Measurements from ENCODE around the gene DSP. TPM values are rescaled to one million over a fixed set of nuclear protein-coding genes. Genes with fewer than 3 reads are reported as not detected.

Gene DSP
- total and polyA plus RNA-seq, 2 experiments from 2014 or later = 16.8 to 43.7 TPM

DNA sequence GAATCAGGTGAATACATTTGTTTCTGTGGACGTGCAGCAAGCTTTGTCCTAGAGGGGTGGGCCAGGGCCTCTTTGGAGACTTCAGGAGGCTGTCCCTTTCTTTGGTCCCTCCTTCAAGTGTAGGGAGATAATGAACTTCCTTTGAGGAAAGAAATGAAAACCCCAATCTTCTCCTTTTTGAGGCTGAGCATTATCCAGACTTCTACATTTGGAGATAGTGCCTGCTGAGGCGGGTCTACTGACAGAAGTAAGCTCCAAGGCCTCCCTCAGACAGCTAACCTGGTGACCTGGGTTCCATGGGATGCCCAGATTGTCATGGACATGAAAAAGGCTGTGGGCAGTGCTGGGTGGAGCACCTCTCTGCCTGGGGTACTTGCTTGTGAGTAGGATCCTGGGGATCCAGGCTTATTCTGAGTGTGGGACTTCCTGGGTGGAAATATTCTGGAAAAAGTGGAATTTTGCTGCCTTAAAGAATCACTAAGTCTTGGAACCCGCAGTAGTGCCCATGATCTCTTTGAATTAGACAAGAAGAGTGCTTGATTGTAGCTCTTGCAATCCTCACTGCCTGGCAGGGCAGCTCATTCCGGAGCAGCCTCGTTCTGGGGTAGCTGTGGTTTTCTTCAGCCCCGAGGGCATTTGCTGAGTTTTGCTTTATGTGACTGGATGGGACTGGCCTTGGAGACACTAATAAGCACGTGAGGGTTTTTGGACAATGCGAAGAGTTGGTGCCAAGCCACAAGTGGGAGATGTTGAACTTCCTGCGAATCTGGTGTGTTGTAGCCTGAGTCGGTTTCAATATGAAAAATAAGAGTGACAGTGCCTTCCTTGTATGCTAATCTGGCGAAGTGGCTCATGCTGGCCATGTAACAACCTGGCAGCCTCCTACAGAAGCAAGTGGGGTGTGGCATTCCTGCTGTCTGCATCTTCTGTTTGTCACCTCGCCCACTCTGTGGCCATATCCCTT lies 76.6 kb downstream of the DSP start:
- peaks cover under 1% of the 10 kb centered on the region; the same call in 1 of the 3 replicates for H3K36me3 Mint-ChIP-seq (ENCODE audit: low read depth)
- peaks cover 5% of the 10 kb centered on the region; the same call in 2 of the 3 replicates for H3K4me1 Mint-ChIP-seq
- no peak overlapping the region for H3K27ac Mint-ChIP-seq
- no peaks in the 10 kb centered on the region for H3K4me1 ChIP-seq (ENCODE audit: insufficient read depth)
- H3K9me3 Mint-ChIP-seq = no peaks in the 10 kb centered on the region
- no peaks in the 10 kb centered on the region for H3K79me2 ChIP-seq (replicated peaks; ENCODE audit: insufficient read depth)
- H3K27ac ChIP-seq (ENCODE audit: low read depth) = no peak overlapping the region
- H3K4me3 Mint-ChIP-seq = no peak overlapping the region
- TF ChIP-seq, protein P1, sequence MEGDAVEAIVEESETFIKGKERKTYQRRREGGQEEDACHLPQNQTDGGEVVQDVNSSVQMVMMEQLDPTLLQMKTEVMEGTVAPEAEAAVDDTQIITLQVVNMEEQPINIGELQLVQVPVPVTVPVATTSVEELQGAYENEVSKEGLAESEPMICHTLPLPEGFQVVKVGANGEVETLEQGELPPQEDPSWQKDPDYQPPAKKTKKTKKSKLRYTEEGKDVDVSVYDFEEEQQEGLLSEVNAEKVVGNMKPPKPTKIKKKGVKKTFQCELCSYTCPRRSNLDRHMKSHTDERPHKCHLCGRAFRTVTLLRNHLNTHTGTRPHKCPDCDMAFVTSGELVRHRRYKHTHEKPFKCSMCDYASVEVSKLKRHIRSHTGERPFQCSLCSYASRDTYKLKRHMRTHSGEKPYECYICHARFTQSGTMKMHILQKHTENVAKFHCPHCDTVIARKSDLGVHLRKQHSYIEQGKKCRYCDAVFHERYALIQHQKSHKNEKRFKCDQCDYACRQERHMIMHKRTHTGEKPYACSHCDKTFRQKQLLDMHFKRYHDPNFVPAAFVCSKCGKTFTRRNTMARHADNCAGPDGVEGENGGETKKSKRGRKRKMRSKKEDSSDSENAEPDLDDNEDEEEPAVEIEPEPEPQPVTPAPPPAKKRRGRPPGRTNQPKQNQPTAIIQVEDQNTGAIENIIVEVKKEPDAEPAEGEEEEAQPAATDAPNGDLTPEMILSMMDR (conservative IDR thresholded peaks at IDR 0.05; ENCODE audit: low read depth in 2 of 2) = no peak
- TF ChIP-seq POLR2AphosphoS5 (IDR thresholded peaks at IDR 0.05; ENCODE audit: low read depth) (no peak), CREB1 (CRISPR knock-in tag; IDR thresholded peaks at IDR 0.05; ENCODE audit: low read depth) (no peak)
- no peaks in the 10 kb centered on the region for H3K36me3 ChIP-seq (ENCODE audit: insufficient read depth)
- H3F3A ChIP-seq (replicated peaks; ENCODE audit: low read depth) = no peaks in the 10 kb centered on the region
- DNase-seq (ENCODE audit: low spot score) (no peak), ATAC-seq (no peak)
- H3K4me3 ChIP-seq = no peak overlapping the region
- no peak overlapping the region for H3K4me2 ChIP-seq
- H3K27me3 Mint-ChIP-seq (ENCODE audit: insufficient read depth, low read depth, poor library complexity) = peaks cover 17% of the 10 kb centered on the region
- H3K27me3 ChIP-seq (ENCODE audit: insufficient read depth) = no peaks in the 10 kb centered on the region
- H4K20me1 ChIP-seq (replicated peaks; ENCODE audit: insufficient read depth) = no peaks in the 10 kb centered on the region
- no peaks in the 10 kb centered on the region for H3K9me2 ChIP-seq (ENCODE audit: insufficient read depth)
- H2AFZ ChIP-seq = no peak overlapping the region

DNA sequence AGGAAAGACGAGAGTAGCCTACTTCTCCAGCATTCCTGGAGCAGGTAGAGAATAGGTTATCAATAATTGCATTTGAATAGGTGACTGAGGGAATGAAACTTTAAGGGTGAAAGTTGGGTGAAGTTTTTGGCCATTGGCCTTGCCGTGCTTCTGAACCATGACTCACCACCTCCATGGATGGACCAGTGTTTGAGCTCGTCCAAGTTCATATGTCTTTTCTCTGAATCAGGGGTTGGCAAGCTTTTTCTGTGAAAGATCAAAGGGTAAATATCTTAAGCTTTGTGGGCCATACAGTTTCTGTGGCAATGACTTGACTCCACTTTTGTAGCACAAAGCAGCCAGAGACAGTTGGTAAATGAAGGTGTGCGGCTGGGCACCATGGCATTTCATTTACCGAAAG lies 80.3 kb downstream of the DSP start:
- H3K27ac ChIP-seq (ENCODE audit: low read depth) = no peak overlapping the region
- H3K27me3 Mint-ChIP-seq (ENCODE audit: insufficient read depth, low read depth, poor library complexity) = peaks cover 13% of the 10 kb centered on the region
- H3K27ac Mint-ChIP-seq = no peak overlapping the region
- ATAC-seq = no peak
- H3K9me3 Mint-ChIP-seq = no peaks in the 10 kb centered on the region
- H3K9me2 ChIP-seq (ENCODE audit: insufficient read depth) = no peaks in the 10 kb centered on the region
- H3K36me3 ChIP-seq (ENCODE audit: insufficient read depth) = no peaks in the 10 kb centered on the region
- H3K4me1 Mint-ChIP-seq = peaks cover 16% of the 10 kb centered on the region
- no peaks in the 10 kb centered on the region for H3K27me3 ChIP-seq (ENCODE audit: insufficient read depth)
- no peak overlapping the region for H3K4me3 ChIP-seq
- H4K20me1 ChIP-seq (replicated peaks; ENCODE audit: insufficient read depth) = no peaks in the 10 kb centered on the region
- no peak overlapping the region for H2AFZ ChIP-seq
- no peak for DNase-seq (ENCODE audit: low spot score)
- H3K79me2 ChIP-seq (replicated peaks; ENCODE audit: insufficient read depth) = no peaks in the 10 kb centered on the region
- no peak overlapping the region for H3K4me2 ChIP-seq
- H3F3A ChIP-seq (replicated peaks; ENCODE audit: low read depth) = no peaks in the 10 kb centered on the region
- peaks cover 10% of the 10 kb centered on the region for H3K4me1 ChIP-seq (ENCODE audit: insufficient read depth)
- no peak overlapping the region for H3K4me3 Mint-ChIP-seq
- no peaks in the 10 kb centered on the region for H3K36me3 Mint-ChIP-seq (ENCODE audit: low read depth)
- TF ChIP-seq EZH2phosphoT487 (IDR thresholded peaks at IDR 0.05; ENCODE audit: unreplicated experiment) = no peak
- TF ChIP-seq, protein P2, sequence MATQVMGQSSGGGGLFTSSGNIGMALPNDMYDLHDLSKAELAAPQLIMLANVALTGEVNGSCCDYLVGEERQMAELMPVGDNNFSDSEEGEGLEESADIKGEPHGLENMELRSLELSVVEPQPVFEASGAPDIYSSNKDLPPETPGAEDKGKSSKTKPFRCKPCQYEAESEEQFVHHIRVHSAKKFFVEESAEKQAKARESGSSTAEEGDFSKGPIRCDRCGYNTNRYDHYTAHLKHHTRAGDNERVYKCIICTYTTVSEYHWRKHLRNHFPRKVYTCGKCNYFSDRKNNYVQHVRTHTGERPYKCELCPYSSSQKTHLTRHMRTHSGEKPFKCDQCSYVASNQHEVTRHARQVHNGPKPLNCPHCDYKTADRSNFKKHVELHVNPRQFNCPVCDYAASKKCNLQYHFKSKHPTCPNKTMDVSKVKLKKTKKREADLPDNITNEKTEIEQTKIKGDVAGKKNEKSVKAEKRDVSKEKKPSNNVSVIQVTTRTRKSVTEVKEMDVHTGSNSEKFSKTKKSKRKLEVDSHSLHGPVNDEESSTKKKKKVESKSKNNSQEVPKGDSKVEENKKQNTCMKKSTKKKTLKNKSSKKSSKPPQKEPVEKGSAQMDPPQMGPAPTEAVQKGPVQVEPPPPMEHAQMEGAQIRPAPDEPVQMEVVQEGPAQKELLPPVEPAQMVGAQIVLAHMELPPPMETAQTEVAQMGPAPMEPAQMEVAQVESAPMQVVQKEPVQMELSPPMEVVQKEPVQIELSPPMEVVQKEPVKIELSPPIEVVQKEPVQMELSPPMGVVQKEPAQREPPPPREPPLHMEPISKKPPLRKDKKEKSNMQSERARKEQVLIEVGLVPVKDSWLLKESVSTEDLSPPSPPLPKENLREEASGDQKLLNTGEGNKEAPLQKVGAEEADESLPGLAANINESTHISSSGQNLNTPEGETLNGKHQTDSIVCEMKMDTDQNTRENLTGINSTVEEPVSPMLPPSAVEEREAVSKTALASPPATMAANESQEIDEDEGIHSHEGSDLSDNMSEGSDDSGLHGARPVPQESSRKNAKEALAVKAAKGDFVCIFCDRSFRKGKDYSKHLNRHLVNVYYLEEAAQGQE (IDR thresholded peaks at IDR 0.05; ENCODE audit: unreplicated experiment) = no peak
- no peak for TF ChIP-seq STAT1 (IDR thresholded peaks at IDR 0.05; ENCODE audit: unreplicated experiment)
- TF ChIP-seq, protein P3, sequence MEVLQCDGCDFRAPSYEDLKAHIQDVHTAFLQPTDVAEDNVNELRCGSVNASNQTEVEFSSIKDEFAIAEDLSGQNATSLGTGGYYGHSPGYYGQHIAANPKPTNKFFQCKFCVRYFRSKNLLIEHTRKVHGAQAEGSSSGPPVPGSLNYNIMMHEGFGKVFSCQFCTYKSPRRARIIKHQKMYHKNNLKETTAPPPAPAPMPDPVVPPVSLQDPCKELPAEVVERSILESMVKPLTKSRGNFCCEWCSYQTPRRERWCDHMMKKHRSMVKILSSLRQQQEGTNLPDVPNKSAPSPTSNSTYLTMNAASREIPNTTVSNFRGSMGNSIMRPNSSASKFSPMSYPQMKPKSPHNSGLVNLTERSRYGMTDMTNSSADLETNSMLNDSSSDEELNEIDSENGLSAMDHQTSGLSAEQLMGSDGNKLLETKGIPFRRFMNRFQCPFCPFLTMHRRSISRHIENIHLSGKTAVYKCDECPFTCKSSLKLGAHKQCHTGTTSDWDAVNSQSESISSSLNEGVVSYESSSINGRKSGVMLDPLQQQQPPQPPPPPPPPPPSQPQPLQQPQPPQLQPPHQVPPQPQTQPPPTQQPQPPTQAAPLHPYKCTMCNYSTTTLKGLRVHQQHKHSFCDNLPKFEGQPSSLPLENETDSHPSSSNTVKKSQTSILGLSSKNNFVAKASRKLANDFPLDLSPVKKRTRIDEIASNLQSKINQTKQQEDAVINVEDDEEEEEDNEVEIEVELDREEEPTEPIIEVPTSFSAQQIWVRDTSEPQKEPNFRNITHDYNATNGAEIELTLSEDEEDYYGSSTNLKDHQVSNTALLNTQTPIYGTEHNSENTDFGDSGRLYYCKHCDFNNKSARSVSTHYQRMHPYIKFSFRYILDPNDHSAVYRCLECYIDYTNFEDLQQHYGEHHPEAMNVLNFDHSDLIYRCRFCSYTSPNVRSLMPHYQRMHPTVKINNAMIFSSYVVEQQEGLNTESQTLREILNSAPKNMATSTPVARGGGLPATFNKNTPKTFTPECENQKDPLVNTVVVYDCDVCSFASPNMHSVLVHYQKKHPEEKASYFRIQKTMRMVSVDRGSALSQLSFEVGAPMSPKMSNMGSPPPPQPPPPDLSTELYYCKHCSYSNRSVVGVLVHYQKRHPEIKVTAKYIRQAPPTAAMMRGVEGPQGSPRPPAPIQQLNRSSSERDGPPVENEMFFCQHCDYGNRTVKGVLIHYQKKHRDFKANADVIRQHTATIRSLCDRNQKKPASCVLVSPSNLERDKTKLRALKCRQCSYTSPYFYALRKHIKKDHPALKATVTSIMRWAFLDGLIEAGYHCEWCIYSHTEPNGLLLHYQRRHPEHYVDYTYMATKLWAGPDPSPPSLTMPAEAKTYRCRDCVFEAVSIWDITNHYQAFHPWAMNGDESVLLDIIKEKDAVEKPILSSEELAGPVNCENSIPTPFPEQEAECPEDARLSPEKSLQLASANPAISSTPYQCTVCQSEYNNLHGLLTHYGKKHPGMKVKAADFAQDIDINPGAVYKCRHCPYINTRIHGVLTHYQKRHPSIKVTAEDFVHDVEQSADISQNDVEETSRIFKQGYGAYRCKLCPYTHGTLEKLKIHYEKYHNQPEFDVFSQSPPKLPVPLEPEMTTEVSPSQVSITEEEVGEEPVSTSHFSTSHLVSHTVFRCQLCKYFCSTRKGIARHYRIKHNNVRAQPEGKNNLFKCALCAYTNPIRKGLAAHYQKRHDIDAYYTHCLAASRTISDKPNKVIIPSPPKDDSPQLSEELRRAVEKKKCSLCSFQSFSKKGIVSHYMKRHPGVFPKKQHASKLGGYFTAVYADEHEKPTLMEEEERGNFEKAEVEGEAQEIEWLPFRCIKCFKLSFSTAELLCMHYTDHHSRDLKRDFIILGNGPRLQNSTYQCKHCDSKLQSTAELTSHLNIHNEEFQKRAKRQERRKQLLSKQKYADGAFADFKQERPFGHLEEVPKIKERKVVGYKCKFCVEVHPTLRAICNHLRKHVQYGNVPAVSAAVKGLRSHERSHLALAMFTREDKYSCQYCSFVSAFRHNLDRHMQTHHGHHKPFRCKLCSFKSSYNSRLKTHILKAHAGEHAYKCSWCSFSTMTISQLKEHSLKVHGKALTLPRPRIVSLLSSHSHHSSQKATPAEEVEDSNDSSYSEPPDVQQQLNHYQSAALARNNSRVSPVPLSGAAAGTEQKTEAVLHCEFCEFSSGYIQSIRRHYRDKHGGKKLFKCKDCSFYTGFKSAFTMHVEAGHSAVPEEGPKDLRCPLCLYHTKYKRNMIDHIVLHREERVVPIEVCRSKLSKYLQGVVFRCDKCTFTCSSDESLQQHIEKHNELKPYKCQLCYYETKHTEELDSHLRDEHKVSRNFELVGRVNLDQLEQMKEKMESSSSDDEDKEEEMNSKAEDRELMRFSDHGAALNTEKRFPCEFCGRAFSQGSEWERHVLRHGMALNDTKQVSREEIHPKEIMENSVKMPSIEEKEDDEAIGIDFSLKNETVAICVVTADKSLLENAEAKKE (CRISPR knock-in tag; IDR thresholded peaks at IDR 0.05) = no peak
- no peak for TF ChIP-seq ZNF331 (CRISPR knock-in tag; IDR thresholded peaks at IDR 0.05; ENCODE audit: low read depth)
- TF ChIP-seq POLR2AphosphoS5 (IDR thresholded peaks at IDR 0.05; ENCODE audit: low read depth) = no peak
- no peak for TF ChIP-seq NANOG (IDR thresholded peaks at IDR 0.05; ENCODE audit: borderline replicate concordance)

Measured in GM23338 (cell line).